T-helper 22 cell (primary cell): ENCODE measurements around the gene SERTAD2.

Experiments used
- DNase-seq: peaks from one replicate; pipeline ENCODE4 v3.0.0-alpha.2; 2020; ENCODE audit warnings: low read depth

Gene SERTAD2

GRCh38 chr2:64646007-64646880 lies 7.5 kb downstream of the SERTAD2 start:
- DNase-seq: peak; percentile 51

- no peak for DNase-seq
These were observed 9.0 kb downstream of the SERTAD2 start for GRCh38 chr2:64644458-64645382.

- no peak for DNase-seq
These were observed 9.8 kb downstream of the SERTAD2 start for GRCh38 chr2:64643838-64644457.

GRCh38 chr2:64641599-64641998 lies 12.1 kb downstream of the SERTAD2 start:
- DNase-seq: no peak

GRCh38 chr2:64640153-64641044 lies 13.3 kb downstream of the SERTAD2 start:
- no peak for DNase-seq

- DNase-seq: no peak
These were observed 14.0 kb downstream of the SERTAD2 start for GRCh38 chr2:64639691-64640090.

GRCh38 chr2:64638502-64639120 lies 15.1 kb downstream of the SERTAD2 start:
- no peak for DNase-seq

GRCh38 chr2:64637931-64638330 lies 15.8 kb downstream of the SERTAD2 start:
- DNase-seq: no peak

GRCh38 chr2:64637000-64637635 lies 16.6 kb downstream of the SERTAD2 start:
- DNase-seq: no peak

- no peak for DNase-seq
These were observed 17.5 kb downstream of the SERTAD2 start for GRCh38 chr2:64635976-64636911.

- no peak for DNase-seq
These were observed 19.1 kb downstream of the SERTAD2 start for GRCh38 chr2:64634345-64635267.

- DNase-seq: no peak
These were observed 20.6 kb downstream of the SERTAD2 start for GRCh38 chr2:64632835-64633819.

GRCh38 chr2:64631771-64632170 lies 21.9 kb downstream of the SERTAD2 start:
- no peak for DNase-seq

- DNase-seq: no peak
These were observed 23.0 kb downstream of the SERTAD2 start for GRCh38 chr2:64630752-64631151.

GRCh38 chr2:64629875-64630274 lies 23.8 kb downstream of the SERTAD2 start:
- DNase-seq: no peak

- no peak for DNase-seq
These were observed 24.4 kb downstream of the SERTAD2 start for GRCh38 chr2:64629329-64629781.
